NCI-H2227 treated with DMSO at 0.1 percent for 48 hours (cell line): ENCODE data around the gene SORT1.
"Not testable (repeated sequence)": the region's sequence is repeated elsewhere in the genome, so short reads cannot be mapped to it uniquely, and the experiment has no call there.

Source experiments
- DNase-seq: peaks from one replicate; lab custom pipeline; 2025; lab: John Stamatoyannopoulos, UW

Gene SORT1

GRCh38 chr1:109341944-109342930 is 55.5 kb downstream of the SORT1 start:
- DNase-seq = no peak

GRCh38 chr1:109338608-109339007 is 59.1 kb downstream of the SORT1 start:
- no peak for DNase-seq

GRCh38 chr1:109338091-109338490 is 59.6 kb downstream of the SORT1 start:
- DNase-seq = no peak

- DNase-seq = no peak
Observed at GRCh38 chr1:109335091-109335490, 62.6 kb downstream of the SORT1 start.

GRCh38 chr1:109331113-109331512 is 66.6 kb downstream of the SORT1 start:
- no peak for DNase-seq

- no peak for DNase-seq
Observed at GRCh38 chr1:109327285-109327684, 70.4 kb downstream of the SORT1 start.

- no peak for DNase-seq
Observed at GRCh38 chr1:109322974-109323373, 74.7 kb downstream of the SORT1 start.

- no peak for DNase-seq
Observed at GRCh38 chr1:109319114-109319513, 78.6 kb downstream of the SORT1 start.

GRCh38 chr1:109316506-109316905 is 81.2 kb downstream of the SORT1 start:
- DNase-seq = no peak

GRCh38 chr1:109315288-109315687 is 82.4 kb downstream of the SORT1 start:
- DNase-seq = no peak

GRCh38 chr1:109314795-109315194 is 82.9 kb downstream of the SORT1 start:
- DNase-seq = no peak

GRCh38 chr1:109312978-109313775 is 84.5 kb downstream of the SORT1 start:
- no peak for DNase-seq

- no peak for DNase-seq
Observed at GRCh38 chr1:109312246-109312645, 85.5 kb downstream of the SORT1 start.

- no peak for DNase-seq
Observed at GRCh38 chr1:109309347-109309746, 88.4 kb downstream of the SORT1 start.

GRCh38 chr1:109307274-109308021 is 90.3 kb downstream of the SORT1 start:
- peak; percentile 78 for DNase-seq

- DNase-seq = peak; percentile 52
Observed at GRCh38 chr1:109306832-109307273, 90.9 kb downstream of the SORT1 start, which contains the start of gene MYBPHL. MYBPHL (minus strand) TSS chr1:109307011; CDS start chr1:109306991, 20 bp downstream.

GRCh38 chr1:109305991-109306390 is 91.7 kb downstream of the SORT1 start:
- DNase-seq = not testable (repeated sequence)

- DNase-seq = no peak
Observed at GRCh38 chr1:109304226-109304920, 93.3 kb downstream of the SORT1 start.

- DNase-seq = no peak
Observed at GRCh38 chr1:109301874-109302273, 95.8 kb downstream of the SORT1 start.

GRCh38 chr1:109300650-109301151 is 97.0 kb downstream of the SORT1 start:
- no peak for DNase-seq
